Gastrocnemius medialis (tissue), 4 donors: Measurements from ENCODE around the gene DIP2A.

Experiments used
- POLR2A ChIP-seq, 2 donors: fragments of 450-650 bp; IDR thresholded peaks; one replicate each; pipeline ENCODE4 v1.6.1; 2017; ENCODE audit warnings: antibody characterized with exemption in 2 of 2, mild to moderate bottlenecking in 2 of 2, moderate library complexity in 2 of 2
- TF ChIP-seq, protein P1 (sequence below), 5 experiments: fragments of 450-650 bp in 3 of 5; fragments of 200-600 bp in 2 of 5; sonication (generic) in 2 of 5; IDR thresholded peaks in 4 of 5; conservative IDR thresholded peaks in 1 of 5; 1 replicate in 4 of 5; 2 replicates in 1 of 5; pipeline ENCODE4 v1.5.1; 2016 to 2019; ENCODE audit warnings: antibody characterized with exemption in 5 of 5, mild to moderate bottlenecking in 3 of 5, moderate library complexity in 3 of 5

DNA sequence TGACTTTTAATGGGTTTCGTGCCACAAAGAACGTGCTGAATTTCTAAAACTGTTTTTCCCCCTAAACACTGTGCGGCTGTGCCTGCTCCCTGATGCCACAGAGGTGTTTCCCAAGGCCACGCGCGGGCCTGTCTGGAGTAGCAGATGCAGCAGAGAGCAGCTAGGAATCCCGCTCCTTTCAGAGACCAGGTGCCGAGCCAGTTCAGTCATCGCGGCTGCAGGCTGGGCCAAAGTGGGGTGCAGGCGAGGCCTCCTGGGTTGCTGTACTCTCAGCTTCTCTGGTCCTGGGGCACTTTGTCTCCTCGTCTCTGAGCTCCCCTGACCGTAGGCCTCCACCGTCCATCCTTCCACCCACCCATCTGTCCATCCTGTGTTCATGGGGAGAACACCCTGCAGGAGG, 17.4 kb upstream of the DIP2A start:
- TF ChIP-seq, protein P1, sequence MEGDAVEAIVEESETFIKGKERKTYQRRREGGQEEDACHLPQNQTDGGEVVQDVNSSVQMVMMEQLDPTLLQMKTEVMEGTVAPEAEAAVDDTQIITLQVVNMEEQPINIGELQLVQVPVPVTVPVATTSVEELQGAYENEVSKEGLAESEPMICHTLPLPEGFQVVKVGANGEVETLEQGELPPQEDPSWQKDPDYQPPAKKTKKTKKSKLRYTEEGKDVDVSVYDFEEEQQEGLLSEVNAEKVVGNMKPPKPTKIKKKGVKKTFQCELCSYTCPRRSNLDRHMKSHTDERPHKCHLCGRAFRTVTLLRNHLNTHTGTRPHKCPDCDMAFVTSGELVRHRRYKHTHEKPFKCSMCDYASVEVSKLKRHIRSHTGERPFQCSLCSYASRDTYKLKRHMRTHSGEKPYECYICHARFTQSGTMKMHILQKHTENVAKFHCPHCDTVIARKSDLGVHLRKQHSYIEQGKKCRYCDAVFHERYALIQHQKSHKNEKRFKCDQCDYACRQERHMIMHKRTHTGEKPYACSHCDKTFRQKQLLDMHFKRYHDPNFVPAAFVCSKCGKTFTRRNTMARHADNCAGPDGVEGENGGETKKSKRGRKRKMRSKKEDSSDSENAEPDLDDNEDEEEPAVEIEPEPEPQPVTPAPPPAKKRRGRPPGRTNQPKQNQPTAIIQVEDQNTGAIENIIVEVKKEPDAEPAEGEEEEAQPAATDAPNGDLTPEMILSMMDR (IDR thresholded peaks at IDR 0.05 in 4 of 5, conservative IDR thresholded peaks at IDR 0.05 in 1 of 5) = no peak
- no peak for TF ChIP-seq POLR2A (IDR thresholded peaks at IDR 0.05)
